Kidney (tissue), 14 donors: ENCODE measurements around the gene PKHD1. TPM values are rescaled to one million over a fixed set of nuclear protein-coding genes. Genes with fewer than 3 reads are reported as not detected.

Experiments
- DNase-seq, 5 donors: peaks; one replicate each; pipeline ENCODE4 v3.0.0-alpha.2; 2013 to 2020
- FAIRE-seq: peaks from 2 replicates; lab custom pipeline; 2012; peaks lifted over from hg19 to GRCh38; lab: Jason Lieb, UNC
- H3K27ac ChIP-seq, 2 donors: one replicate each; pipeline ENCODE4 v1.7.0; 2013; ENCODE audit warnings: low read depth in 2 of 2, low read length in 2 of 2, inconsistent platforms in 1 of 2
- H3K27me3 ChIP-seq: one replicate; pipeline ENCODE4 v1.7.1; 2013; ENCODE audit warnings: low read length, inconsistent platforms; ENCODE audit not compliant: control insufficient read depth, insufficient read depth
- H3K36me3 ChIP-seq, 3 donors: one replicate each; pipeline versions ENCODE4 v1.7.0 to v1.7.1; 2013; ENCODE audit warnings: low read length in 3 of 3, control low read depth in 1 of 3, inconsistent platforms in 1 of 3; ENCODE audit not compliant: insufficient read depth in 3 of 3, control insufficient read depth in 2 of 3
- H3K4me1 ChIP-seq, 3 donors: one replicate each; pipeline versions ENCODE4 v1.7.0 to v1.7.1; 2013; ENCODE audit warnings: low read length in 3 of 3, inconsistent platforms in 1 of 3, low read depth in 1 of 3; ENCODE audit not compliant: control insufficient read depth in 2 of 3, insufficient read depth in 2 of 3
- H3K4me3 ChIP-seq, 3 donors: one replicate each; pipeline versions ENCODE4 v1.7.0 to v1.8.1; 2013; ENCODE audit warnings: low read length in 3 of 3, control low read depth in 1 of 3, inconsistent platforms in 1 of 3
- H3K9ac ChIP-seq, 3 donors: one replicate each; pipeline versions ENCODE4 v1.7.0 to v1.7.1; 2013; ENCODE audit warnings: low read length in 3 of 3, control low read depth in 1 of 3, inconsistent platforms in 1 of 3
- H3K9me3 ChIP-seq, 3 donors: one replicate each; pipeline versions ENCODE4 v1.7.0 to v1.7.1; 2013; ENCODE audit warnings: low read length in 3 of 3, control low read depth in 1 of 3, inconsistent platforms in 1 of 3; ENCODE audit not compliant: control insufficient read depth in 2 of 3, insufficient read depth in 1 of 3
- intact Hi-C: fragments of 100-400 bp; cut with DNase I; formaldehyde crosslinking; loops from one replicate; pipeline ENCODE4 v1.11.1; 2022
- polyA plus RNA-seq: library from polyadenylated mRNA; stranded (reverse); fragments of 350-450 nt; fragmentation: Illumina TruSeq; extraction: RNeasy Lipid Tissue Mini Kit (QIAGEN cat#74804); gene quantifications from one replicate; pipeline ENCODE4 v1.2.3, GENCODE V29; 2014; ENCODE audit warnings: low read depth, low replicate concordance; ENCODE audit not compliant: insufficient read depth
- total RNA-seq: library from RNA; stranded (reverse); fragmentation: NEBNext Ultra II Directional; extraction: Animal tissue kit (Norgen Biotek cat#: 25700); gene quantifications from one replicate; pipeline ENCODE4 v1.2.1, GENCODE V29; 2021
- TF ChIP-seq, protein P1 (sequence below): IDR thresholded peaks from 3 replicates; pipeline ENCODE4 v1.5.1; 2012; ENCODE audit warnings: mild to moderate bottlenecking, moderate library complexity, borderline replicate concordance; ENCODE audit not compliant: insufficient read depth; ENCODE audit errors: extremely low read depth
- donor health status: control.
- donor health status: control.
- donor health status: control.
- donor health status: control.
- donor health status: control.
- donor health status: DM: yes; HTN: yes; CAD: no.
- donor health status: Normal renal cell carcinoma (clear cell type).

Gene PKHD1
- total and polyA plus RNA-seq, 2 donors from 2014 or later, result 6.0 to 77.5 TPM

DNA sequence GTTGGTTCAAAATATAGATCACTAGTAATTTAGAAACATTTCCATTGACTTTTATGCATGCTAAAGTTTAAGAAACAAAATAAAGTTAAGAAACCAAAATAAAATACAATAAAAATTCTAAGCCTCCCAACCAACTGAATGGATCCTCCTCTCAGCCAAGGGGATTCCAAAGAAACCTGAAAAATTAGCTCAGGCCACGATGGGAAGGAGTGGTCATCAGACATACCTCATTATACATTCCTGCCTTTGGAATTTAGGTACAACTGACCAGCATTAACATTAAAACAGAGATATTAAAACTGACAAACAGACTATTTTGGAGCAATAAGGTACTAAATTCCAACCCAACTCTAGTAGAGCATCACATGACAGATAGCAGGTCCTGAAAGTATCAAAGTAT is 275.2 kb downstream of the PKHD1 start:
- no peaks in the 10 kb centered on the region for H3K36me3 ChIP-seq
- no peaks in the 10 kb centered on the region for H3K4me1 ChIP-seq
- no peak for FAIRE-seq
- TF ChIP-seq, protein P1, sequence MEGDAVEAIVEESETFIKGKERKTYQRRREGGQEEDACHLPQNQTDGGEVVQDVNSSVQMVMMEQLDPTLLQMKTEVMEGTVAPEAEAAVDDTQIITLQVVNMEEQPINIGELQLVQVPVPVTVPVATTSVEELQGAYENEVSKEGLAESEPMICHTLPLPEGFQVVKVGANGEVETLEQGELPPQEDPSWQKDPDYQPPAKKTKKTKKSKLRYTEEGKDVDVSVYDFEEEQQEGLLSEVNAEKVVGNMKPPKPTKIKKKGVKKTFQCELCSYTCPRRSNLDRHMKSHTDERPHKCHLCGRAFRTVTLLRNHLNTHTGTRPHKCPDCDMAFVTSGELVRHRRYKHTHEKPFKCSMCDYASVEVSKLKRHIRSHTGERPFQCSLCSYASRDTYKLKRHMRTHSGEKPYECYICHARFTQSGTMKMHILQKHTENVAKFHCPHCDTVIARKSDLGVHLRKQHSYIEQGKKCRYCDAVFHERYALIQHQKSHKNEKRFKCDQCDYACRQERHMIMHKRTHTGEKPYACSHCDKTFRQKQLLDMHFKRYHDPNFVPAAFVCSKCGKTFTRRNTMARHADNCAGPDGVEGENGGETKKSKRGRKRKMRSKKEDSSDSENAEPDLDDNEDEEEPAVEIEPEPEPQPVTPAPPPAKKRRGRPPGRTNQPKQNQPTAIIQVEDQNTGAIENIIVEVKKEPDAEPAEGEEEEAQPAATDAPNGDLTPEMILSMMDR, result no peak
- H3K9me3 ChIP-seq, result no peaks in the 10 kb centered on the region
- H3K27ac ChIP-seq, result no peak overlapping the region
- no peak overlapping the region for H3K9ac ChIP-seq
- DNase-seq, result no peak
- no peaks in the 10 kb centered on the region for H3K27me3 ChIP-seq
- intact Hi-C loops, result no loop called here
- no peak overlapping the region for H3K4me3 ChIP-seq

DNA sequence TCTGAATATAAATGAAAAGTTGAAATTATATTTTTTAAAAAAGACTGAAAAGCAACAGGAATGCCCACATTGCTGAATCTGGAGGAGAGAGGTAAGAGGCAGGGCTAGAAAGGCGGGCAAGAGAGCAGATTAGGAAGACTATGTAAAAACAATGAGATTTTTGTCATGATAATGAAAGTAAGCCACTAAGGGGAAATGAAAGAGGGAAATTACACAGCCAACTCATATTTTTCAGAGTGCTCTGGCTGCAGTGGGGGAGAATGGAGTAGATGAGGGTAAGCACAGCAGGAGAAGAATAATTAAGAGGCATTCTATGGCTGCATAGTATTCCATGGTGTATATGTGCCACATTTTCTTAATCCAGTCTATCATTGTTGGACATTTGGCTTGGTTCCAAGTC is 281.9 kb downstream of the PKHD1 start:
- no peak for FAIRE-seq
- intact Hi-C loops, result no loop called here
- no peak overlapping the region for H3K4me3 ChIP-seq

DNA sequence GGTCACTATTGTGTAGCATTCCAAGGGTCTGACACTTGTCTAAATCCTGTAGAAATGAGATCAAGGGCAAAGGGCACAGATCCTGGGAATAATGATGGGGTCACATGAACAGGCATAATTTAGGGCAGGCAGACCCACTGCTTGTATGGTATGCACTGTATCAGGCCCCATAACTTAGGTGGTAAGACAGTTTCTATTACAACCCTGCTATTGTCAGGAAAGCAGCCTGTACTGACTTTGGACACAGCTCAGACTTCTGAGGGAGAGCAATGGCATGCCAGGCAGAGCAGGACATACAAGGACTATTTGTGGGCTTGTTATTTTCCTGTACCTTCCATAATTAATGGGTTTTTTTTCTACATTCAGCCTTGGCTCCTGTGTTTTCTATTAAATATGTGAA is 286.8 kb downstream of the PKHD1 start:
- no peaks in the 10 kb centered on the region for H3K4me1 ChIP-seq
- no peak overlapping the region for H3K4me3 ChIP-seq
- H3K9ac ChIP-seq, result no peak overlapping the region
- H3K27me3 ChIP-seq, result no peaks in the 10 kb centered on the region
- FAIRE-seq (no peak), DNase-seq (no peak)
- TF ChIP-seq, protein P1, result no peak
- H3K9me3 ChIP-seq, result peaks cover 0 to 9% (median 0%) of the 10 kb centered on the region in 3 donors
- intact Hi-C loops, result no loop called here
- H3K27ac ChIP-seq, result no peak overlapping the region
- H3K36me3 ChIP-seq, result peaks cover 0 to 25% (median 2%) of the 10 kb centered on the region in 3 donors

More for the DNA sequence above, 281.9 kb downstream of the PKHD1 start:
- TF ChIP-seq, protein P1, result no peak
- DNase-seq, result no peak
- H3K27ac ChIP-seq, result no peak overlapping the region
- no peaks in the 10 kb centered on the region for H3K9me3 ChIP-seq
- peaks cover 0 to 7% (median 0%) of the 10 kb centered on the region in 3 donors for H3K36me3 ChIP-seq
- H3K27me3 ChIP-seq, result no peaks in the 10 kb centered on the region
- no peaks in the 10 kb centered on the region for H3K4me1 ChIP-seq
- H3K9ac ChIP-seq, result no peak overlapping the region

DNA sequence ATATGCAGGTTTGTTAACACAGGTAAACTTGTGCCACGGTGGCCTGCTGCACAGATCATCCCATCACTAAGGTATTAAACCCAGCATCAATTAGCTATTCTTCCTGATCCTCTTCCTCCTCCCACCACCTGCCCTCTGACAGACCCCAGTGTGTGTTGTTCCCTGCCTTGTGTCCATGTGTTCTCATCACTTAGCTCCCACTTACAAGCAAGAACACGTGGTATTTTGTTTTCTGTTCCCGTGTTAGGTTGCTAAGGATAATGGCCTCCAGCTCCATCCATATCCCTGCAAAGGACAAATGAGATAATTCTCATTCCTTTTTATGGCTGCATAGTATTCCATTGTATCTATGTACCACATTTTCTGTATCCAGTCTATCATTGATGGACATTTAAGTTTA is 294.0 kb downstream of the PKHD1 start:
- Histone ChIP-seq H3K9ac (no peak overlapping the region), H3K9me3 (peaks cover 0 to 10% (median 0%) of the 10 kb centered on the region in 3 donors), H3K4me1 (no peaks in the 10 kb centered on the region), H3K36me3 (peaks cover 0 to 12% (median 6%) of the 10 kb centered on the region in 3 donors), H3K4me3 (no peak overlapping the region), H3K27me3 (no peaks in the 10 kb centered on the region), H3K27ac (no peak overlapping the region)
- DNase-seq (no peak), FAIRE-seq (no peak)
- intact Hi-C loops, result no loop called here
- TF ChIP-seq, protein P1, result no peak
